Activated CD8-positive, alpha-beta memory T cell treated with anti-CD3 and anti-CD28 coated beads for 1 hour (primary cell): Measurements from ENCODE around the gene ADSS1.

Experiments used
- DNase-seq, 2 donors: peaks; one replicate each; pipeline ENCODE4 v3.0.0-alpha.2; 2020; ENCODE audit warnings: low read depth in 1 of 2; ENCODE audit errors: extremely low read depth in 1 of 2

ADSS1 gene

GRCh38 chr14:104791425-104791824, 67.4 kb downstream of the ADSS1 start:
- no peak for DNase-seq

DNA sequence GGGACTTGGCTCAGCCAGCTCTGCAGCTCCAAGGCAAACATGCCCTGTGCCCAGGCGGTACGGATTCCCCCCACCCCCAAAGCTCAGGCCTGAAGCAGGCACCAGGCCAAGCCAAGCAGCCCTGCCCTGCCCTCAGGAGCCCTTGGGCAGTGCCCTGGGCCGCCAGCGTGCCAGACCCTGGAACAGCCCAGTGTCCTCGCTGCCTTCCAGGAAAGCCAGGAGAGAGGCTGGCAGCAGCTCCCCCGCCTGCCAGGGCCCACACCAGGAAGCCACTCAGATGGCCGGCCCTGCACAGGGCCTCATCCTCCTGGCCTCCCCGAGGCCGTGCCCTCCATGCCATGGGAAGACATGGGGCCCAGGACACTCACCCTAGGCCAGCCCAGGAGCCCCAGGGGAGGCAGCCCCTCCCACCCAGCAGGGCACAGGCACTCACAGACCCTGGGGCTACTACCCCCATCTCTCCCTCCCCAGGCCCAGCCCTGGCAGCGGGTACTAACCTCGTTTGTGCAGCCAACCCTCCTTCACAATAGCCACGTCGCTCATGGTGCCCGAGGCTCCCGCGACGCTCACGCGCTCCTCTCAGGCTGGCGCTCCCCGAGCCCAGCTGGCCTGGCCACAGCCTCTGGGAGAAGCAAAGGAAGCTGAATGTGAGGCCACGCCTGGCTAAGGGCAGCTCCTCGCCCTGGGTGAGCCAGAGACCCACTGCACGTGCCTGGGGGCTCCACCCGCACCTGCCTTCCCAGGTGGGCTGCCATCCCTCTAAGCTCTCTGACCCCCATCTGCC, 68.3 kb downstream of the ADSS1 start:
- DNase-seq: no peak

DNA sequence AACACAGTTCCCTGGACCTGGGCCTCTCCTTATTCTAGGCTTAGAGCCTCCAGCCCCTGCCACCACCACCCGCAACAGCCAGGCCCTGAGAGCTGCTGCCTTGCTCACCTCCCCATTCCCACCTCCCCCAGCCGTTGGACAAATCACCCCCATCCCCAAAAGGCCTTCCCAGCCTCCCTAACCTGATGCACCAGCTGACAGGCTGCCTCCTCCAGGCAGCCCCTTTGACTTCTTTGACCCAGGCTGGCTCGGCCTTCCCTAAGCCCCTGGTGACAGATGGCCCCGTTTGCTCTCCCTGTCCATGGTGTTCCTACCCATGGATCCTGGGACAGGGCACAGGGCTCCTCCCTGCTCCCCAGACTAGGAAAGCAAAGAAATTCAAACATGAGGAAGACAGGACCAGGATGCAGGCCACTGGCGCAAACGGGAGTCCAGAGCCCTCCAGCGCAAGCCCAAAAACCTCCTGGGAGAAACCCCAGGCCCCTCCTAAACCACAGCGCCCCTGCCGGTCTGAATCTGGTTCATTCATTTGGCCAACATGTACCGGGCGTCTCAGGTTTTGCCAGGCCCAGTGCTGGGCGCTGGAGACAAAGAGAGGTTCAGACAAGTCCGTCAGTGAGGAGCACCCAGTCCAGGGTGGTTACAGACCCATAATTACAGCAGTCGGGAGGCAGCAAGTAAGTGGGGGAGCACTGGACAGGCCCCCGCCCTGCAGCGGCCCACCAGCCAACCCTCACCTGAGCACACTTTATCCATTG, 69.1 kb downstream of the ADSS1 start:
- DNase-seq: no peak

GRCh38 chr14:104793703-104793959, 69.6 kb downstream of the ADSS1 start:
- DNase-seq: no peak

DNA sequence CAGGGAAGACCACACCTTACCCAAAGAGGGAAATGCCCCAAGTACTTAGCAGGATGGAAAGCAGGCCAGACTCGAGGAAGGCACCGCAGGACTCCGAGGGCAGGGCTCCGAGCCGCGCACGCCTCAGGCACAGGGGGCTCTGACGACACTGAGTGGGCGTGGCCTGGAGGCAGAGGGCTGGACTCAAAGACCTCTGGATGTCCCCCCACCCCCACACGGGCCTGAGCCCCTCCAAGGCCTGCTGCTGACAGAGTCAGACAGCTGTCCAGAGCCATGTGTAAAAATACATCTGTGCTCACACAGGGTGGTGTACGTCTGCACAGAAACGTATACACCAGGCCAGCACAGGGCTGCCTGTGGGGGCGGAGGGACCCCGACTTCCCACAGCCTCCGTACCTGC, 70.1 kb downstream of the ADSS1 start:
- DNase-seq: no peak

DNA sequence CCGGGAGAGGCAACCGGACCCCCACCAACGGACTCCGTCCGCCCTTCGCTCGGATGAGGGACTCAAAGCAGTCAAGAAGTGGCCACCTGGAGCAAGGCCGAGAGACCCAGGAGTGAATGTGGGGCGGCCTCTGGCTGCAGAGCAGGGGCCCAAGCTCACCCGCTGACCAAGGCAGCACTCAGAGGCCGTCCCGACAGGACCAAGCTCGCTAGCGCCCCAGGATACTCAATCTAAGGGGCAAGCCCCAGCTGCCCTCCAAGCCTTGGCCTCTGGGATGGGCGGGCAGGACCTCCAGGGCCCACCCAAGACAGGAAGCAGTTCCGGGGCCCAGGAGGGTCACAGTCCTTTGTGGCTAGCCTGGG, 70.6 kb downstream of the ADSS1 start:
- no peak for DNase-seq

- no peak for DNase-seq
These were observed 71.2 kb downstream of the ADSS1 start, which contains the start of gene AKT1 for GRCh38 chr14:104794993-104795780. TSS of gene AKT1 (minus strand) at chr14:104795748. CDS start at chr14:104792643, 3,105 bp downstream.

DNA sequence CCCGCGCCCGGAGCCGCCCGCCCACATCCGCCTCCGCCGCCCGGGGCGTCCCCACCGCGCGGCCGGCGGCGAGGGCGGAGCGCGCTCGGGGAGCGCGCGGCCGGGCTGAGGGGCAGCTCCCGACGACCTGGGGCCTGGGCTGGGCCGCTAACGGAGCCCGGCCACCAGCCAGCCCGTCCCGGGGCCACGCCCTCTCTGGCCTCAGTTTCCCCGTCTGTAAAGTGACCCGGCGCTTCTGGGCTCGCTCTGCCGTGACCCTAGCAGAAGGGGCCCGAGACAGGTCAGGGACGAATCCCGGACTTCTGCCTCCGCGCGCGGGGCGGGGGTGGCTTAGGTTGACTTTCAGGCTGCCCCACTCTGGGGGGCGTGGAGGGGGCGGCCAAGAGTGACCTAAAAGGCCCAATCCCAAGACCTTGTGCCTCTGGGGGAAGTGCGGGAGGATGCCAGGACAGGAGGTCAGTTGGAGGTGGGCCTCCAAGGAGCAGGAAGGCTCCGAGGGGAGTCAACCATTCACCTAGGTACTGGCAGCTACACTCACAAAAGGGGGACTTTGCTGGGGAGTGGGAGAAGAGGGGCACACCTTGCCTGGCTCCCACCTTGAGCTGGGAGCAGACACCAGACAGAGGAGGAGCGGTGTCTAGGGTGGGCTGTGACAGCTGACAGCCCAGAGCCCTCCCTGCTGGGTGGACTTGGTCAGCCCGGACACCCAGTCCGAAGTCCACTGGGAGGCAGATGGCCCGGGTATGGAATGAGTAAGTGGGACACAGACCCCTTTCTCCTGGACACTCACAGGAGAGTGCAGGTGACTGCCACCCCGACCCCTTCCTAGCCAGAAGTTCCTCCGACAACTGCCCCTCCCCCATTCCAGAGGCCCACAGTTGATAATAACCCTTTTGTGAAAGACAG, 72.0 kb downstream of the ADSS1 start:
- DNase-seq: peak in 1 of 2 donors; percentile 60

DNA sequence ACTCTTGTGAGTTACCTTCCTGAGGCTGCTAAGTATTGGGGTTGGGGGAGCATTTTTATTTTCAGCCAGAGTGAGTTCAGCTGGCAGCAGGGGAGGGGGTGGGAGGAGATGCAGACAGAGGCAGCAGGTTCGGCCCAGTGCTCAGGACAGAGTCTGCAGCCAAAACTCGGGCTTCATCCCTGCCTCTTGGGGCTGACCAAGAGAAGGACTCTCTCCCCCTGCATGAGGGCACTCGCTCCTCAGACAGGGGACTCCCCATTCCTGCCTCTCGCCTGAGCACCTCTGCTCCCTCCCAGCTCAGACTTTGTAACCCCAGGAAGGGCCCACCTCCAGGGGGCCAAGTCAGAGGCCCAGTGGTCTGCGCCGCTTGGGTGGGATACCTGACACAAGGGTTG, 72.7 kb downstream of the ADSS1 start:
- no peak for DNase-seq
